GM20431 (cell line): Measurements from ENCODE around the gene STK32C.

Experiments used
- in situ Hi-C: fragments of 300-500 bp; cut with MseI, MboI; formaldehyde crosslinking; loops from one replicate; pipeline ENCODE4 v1.15.0; 2020; ENCODE audit warnings: low sequenced_read_pairs; ENCODE audit not compliant: unreplicated experiment

STK32C gene

DNA sequence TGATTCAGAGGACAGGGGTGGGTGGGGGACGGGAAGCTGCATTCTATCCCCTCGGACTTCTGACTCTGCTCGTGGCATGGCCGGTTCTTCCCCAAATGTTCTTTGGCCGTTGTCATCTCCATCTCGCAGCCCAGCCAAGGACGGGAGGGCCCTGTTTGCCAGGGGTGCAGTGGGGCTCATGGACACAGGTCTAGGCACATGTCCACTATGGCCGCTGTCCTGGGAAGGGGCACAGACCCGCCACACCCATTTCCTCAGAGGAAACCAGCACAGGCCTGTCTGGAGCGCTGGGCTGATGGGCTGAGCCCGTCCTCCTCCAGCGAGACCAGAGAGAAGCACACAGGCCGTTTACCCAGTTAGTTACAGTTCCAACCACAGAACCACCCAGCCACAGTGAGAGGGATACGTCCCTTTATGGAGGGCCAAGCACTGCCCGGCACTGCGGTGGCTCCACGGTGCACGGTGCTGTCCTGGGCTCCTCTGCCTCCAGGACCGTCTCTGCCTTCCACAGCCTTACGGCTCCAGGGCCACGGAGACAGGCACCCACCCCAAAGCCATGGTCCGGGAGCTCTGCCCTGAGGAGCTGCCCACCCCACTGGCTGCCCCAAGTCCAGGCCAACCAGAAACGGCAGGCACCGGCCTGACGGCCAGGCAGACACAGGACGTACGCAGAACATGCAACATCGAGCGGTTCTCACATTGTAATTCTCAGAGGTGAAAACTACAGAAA is 100.8 kb downstream of the STK32C start:
- in situ Hi-C loops: loop anchor here (25.0 kb wide), 1 partner anchor 455 kb away; no protein-coding TSS in a partner anchor

DNA sequence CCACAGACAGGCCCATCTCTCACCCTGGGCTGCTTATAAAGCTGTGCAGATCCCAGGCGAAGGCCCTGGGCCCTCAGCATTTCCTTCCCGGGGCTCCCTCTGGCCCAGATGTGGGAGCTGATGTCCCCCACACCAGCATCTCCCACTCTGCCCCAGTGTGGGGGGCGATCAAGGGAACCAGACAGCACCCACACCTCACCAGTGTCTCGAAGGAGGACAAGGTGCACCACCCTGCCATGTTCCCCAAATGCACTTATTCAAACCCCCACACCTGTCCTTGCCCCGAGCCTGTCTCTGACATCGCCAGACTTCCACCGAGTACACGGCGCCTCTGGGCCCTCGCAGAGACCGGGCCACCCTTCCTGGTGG is 101.4 kb downstream of the STK32C start:
- in situ Hi-C loops: loop anchor here (25.0 kb wide), 1 partner anchor 456 kb away; no protein-coding TSS in a partner anchor

DNA sequence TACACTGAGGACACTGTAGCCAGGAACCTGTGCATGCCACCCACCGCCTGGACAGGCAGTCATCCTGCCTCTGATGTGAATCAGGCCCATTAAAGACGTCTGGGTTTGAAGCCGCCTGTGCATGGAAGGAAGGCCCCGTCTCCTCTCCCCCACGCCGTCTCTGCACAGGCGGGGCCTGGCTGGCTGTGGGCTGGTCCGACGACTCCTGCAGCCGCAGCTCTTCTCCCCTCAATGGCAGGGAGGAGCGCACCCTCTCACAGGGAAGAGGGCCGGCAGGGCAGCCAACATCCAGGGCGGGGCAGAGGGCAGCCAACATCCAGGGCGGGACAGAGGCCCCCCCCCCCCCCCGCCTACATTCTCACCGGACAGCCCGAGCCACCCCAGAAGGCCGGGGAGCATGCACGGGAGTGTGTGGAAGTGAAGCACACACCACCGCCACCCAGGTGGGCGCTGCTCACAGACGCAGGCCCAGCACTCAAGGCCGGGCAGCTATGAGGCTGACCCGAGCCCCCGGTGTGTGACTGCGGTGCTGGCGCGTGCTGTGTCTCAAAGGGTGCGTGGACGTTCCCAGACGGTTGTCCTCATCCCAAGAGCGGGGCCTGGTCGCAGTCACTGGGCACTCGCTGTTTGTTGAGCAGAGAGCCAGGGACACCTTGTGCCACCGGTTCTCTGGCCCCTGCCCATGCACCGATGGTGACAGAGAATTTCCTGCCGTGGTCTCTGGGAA is 101.9 kb downstream of the STK32C start:
- in situ Hi-C loops: loop anchor here (25.0 kb wide), 1 partner anchor 456 kb away; no protein-coding TSS in a partner anchor

DNA sequence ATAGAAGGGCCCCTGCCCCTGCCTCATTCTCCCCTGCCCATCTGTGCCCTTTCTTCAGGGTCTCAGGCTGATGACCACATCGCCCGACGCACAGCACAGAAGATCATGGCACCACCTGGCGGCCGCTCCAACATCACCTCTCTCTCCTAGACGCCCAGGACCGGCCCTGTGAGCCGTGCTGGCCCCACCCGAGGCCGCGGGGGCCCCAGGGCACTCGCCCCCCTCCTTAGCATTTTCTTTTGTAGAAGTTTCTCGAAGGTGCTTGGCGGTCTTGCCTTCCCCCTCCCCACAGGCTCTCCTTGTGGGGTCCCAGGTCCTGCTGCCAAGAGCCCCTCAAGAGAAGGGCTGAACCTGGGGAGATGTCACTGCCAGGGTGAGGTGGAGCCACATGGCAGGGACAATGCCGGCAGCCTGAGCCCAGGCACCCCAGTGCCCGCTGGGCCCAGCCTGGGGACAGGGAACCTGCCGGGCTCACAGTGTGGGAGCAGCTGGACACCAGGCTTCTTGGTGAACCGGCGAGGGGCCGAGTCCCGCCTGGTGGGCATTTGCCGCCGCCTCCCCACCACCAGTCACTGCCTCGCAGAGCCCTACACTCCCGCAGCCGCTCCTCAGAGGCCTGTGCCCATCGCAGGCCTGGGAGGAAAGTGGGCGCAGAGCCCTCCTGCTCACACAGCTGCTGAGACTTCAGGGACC is 102.8 kb downstream of the STK32C start:
- in situ Hi-C loops: loop anchor here (25.0 kb wide), 1 partner anchor 457 kb away; no protein-coding TSS in a partner anchor

DNA sequence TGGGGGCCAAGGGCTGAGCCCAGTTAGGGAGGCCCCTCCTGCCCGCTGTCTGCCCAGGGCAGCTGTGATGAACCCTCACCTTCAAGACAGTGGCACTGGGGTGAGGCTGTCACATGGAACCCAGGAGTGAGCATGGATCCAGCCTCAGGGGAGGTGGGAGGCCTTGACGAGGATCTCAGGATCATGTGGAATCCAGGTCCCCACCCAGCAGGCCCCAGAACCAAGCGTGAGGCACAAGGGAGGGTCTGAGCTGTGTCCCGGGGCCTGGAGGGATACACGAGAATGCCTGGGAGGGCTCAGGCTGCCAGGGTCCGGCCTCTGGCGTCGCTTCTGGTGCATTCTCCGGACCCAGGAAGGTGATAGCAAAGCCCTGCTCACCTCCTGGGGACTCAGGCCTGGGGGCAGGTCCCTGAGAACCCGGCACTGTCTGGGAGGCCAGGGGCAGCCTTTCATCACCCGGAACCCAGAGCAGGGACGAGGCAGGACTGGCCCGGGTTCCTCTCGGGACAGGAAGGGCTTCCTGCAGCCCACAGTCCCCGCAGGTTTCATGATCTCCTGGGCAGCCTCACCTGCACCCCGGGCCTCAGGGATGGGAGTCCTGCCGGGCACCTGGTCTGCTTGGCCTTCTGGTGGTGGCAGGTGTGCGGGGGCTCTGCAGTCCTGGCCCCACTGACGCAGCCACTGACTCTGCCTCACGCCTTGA is 103.5 kb downstream of the STK32C start:
- in situ Hi-C loops: loop anchor here (25.0 kb wide), 1 partner anchor 458 kb away; no protein-coding TSS in a partner anchor

DNA sequence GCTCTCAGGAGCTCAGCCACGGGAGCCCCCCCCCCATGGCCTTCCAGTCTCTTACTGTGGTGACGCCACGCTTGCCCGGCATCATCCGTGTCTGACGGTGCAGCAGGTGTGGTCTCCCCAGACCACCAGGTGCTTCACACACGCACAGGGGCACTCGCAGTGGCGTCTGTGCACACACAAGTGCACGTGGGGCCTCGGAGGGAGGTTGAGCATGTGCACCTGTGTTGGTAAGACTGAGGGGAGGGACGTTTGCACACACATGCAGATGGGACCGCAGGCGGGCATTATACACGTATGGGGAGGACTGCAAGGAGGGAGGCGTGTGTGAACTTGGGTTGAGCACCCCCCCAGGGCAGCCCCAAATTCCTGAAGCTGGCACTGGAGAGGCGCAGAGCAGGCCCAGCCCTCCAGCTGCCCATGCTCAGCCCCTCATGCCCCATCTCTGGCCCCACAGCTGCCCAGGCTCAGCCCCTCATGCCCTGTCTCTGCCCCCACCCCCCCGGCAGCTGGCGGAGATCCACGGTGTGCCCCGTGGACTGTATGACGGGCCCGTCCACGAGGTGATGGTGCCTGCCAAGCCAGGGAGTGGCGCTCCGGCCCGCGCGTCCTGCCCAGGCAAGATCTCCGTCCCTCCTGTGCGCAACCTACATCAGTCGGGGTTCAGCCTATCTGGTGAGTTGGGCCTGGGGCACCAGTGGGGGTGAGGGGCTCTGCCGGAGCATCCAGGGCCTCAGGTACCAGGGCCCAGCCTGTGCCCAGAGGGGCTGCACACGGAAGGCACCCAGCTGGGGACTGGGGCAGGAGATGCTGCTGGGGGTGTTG is 104.3 kb downstream of the STK32C start:
- in situ Hi-C loops: loop anchor here (25.0 kb wide), 1 partner anchor 459 kb away; no protein-coding TSS in a partner anchor

DNA sequence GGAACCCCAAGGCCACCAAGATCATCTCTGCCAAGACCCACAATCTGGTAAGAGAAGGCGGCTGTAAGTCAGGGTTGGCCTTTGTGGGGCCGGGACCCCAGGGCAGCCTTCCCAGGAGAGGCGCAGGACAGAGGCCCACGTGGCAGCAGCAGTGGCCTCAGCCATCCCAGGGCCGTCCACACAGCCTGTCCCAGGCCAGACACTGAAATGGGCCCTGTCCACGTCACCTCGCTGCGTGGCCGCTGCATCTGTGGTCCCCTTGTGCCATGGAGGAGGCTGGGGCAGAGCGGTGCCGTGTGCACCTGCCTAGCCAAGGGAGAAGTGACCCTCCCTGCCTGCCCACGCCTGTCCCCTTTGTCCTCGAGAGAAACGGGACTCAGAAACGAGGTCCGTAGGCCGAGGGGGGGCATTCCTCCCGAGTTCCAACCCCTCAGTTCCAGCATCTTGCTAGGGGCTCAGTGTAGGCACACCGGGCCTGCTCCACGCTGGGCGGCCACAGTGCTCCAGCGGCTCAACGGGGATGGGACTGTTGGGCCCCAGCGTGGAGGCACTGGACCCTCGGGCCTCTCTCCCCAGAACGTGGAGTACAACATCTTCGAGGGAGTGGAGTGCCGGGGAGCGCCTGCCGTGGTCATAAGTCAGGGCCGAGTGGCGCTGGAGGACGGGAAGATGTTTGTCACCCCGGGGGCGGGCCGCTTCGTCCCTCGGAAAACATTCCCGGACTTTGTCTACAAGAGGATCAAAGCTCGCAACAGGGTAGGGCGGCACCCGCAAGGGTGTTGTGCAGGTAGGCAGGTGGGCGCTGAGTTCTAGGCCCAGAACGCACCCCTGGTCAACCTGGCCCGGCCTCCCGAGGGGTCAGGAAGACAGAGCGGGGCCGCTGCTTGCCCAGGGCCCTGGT is 105.4 kb downstream of the STK32C start:
- in situ Hi-C loops: loop anchor here (25.0 kb wide), 1 partner anchor 460 kb away; no protein-coding TSS in a partner anchor

DNA sequence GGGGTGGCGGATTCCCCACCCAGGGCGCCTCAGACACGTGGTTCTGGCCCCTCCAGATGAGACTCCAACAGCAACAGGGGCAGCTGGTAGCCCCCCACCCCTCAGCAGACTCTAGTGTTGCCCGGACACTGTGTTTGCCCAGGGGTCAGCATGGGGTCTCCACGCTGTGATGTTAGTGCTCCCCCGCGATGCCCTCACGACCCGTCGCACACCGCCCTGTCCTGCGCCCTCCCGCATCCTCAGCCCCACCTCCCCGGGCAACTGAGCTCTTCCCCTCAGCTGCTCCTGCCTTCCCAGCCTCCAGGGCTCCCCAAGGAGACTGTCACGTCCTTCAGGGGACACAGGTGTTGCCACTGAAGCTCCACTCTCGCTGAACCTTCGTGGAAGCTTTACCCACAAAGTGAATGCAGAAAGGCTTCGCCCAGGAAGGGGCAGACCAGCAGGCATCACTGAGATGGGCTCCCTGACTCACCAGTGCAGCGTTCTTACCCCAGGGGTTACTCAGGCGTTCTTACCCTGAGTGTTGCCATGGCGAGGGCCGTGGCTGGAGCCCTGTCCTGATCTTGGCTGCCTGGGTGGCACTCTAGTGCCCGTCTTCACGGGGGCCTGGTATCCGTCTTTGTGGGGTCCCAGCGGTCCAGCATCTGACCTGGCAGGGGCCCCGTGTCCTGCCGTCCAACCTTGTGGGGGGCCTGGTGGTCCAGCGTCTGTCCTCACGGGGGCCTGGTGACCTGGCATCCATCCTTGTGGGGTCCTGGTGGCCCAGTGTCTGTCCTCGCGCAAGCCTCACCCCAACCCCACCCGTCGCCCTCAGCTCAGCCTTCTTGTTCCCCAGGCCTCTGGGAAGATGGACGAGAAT is 106.4 kb downstream of the STK32C start:
- in situ Hi-C loops: loop anchor here (25.0 kb wide), 1 partner anchor 461 kb away; no protein-coding TSS in a partner anchor

DNA sequence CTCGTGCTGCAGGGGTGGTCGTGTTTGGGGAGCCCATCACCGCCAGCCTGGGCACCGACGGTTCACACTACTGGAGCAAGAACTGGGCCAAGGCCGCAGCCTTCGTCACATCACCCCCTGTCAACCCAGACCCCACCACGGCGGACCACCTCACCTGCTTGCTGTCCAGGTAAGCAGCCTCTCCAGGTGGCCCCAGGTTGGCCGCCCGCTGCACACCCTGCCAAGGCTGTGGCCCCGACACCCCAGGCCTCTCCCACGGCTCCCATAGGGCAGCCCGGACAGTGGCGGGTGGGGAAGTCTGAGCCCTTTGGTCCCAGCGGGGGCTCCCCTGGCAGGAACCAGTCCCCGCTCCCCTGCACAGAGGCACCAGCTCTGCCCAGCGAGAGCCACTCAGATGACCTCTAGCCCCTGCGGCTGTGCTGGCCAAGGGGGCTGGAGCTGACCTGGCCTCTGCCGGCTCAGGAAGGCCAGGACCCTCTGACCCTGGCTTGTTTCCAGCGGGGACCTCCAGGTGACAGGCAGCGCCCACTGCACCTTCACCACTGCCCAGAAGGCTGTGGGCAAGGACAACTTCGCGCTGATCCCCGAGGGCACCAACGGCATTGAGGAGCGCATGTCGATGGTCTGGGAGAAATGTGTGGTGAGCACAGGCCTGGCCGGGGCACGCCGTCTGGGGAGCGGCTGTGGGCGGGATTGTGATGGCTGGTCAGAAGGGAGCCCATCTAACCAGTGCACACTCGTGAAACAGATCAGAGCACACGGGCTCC is 107.2 kb downstream of the STK32C start:
- in situ Hi-C loops: loop anchor here (25.0 kb wide), 1 partner anchor 462 kb away; no protein-coding TSS in a partner anchor

DNA sequence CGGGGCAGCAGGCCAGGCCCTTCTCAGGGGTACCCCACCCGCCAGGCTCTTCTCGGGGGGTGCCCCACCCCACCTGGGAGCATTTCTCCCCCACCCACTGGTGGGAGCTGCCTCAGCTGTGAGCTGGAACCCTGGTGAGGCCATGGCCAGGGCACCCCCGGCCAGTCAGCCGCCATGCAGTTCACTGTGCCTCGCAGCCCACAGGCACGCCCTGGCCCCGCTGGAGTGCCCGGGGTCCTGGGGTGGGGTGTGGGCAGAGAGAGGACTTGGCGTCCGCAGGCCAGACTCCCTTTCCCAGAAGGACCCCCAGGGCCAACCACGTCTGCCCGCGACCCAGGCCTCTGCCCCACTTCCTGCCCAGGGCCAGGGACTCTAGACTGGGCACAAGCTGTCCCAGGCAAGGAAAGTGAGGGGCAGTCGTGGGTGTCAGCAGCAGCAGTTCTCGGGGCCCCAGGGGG is 107.9 kb downstream of the STK32C start:
- in situ Hi-C loops: loop anchor here (25.0 kb wide), 1 partner anchor 462 kb away; no protein-coding TSS in a partner anchor

DNA sequence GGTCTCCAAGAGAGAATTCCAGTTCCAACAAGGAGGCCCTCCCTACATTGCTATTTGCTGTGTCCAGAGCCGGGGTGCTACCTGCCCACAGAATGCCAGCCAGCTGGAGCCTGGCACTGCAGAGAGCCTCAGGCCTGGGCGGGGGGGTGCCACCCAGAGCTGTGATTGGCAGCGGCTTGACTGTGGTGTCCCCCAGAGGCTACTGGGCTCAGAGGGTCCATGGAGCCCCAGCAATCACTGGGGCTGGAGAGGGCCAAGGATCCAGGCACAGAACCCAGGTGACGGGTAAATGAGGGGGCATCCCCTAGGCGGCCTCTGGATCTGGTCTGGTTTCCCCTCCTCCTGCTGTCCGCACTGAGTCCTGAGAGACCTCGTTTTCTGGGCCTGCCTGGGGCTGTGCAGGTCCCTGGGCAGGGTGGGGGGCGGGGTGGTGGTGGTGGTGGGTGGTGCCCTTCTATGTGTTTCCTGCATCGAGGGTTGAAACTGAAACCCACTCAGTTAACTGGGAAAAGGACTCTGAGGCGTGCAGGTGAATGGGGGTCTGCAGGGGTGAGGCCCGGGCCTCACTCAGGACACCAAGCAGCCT is 108.4 kb downstream of the STK32C start:
- in situ Hi-C loops: no loop called here

DNA sequence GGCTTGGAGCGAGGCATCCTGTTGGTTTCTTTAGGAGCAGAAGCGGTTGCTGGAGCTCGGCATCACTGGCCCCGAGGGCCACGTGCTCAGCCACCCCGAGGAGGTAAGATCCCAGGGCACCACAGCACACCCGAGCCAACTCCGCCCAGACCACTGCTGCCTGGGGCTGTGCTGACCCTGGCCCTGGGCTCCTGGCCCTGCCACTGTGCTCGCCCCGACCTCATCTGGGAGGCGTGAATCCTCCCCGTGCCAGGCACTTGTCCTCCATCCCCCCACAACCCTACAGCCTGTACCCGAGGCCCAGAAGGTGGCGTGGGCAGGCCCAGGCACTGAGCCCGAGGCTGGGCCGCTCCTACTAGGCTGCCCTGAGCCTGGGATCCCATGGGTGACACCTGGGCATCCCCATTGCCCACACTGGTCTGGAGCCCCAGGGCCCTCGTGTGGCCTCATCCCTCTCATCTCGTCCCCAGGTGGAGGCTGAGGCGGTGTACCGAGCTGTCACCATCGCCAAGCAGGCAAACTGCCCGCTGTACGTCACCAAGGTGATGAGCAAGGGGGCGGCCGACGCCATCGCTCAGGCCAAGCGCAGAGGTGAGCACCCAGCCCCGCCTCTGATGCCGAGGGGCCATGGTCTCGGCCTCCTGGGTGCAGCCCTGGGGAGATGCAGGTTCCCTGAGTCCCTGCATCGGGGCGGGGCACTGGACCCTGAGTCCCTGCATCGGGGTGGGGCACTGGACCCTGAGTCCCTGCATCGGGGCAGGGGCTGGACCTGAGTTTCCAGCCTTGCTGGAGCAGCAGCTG is 109.2 kb downstream of the STK32C start:
- in situ Hi-C loops: no loop called here

DNA sequence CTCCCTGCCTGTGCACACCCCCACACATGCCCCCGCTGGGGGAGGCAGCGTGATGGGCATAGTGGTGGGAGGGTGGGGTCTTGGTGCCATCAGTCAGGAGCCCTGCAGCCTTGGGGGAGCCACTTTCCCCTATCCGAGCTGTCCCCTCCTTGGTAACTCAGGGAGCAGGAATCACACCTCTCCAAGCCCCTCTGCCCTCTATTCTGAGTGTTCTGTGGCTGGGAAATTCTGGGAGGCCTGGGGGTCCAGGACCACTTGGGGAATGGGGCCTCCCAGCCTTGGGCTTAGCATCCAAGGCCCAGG is 109.7 kb downstream of the STK32C start:
- in situ Hi-C loops: no loop called here

DNA sequence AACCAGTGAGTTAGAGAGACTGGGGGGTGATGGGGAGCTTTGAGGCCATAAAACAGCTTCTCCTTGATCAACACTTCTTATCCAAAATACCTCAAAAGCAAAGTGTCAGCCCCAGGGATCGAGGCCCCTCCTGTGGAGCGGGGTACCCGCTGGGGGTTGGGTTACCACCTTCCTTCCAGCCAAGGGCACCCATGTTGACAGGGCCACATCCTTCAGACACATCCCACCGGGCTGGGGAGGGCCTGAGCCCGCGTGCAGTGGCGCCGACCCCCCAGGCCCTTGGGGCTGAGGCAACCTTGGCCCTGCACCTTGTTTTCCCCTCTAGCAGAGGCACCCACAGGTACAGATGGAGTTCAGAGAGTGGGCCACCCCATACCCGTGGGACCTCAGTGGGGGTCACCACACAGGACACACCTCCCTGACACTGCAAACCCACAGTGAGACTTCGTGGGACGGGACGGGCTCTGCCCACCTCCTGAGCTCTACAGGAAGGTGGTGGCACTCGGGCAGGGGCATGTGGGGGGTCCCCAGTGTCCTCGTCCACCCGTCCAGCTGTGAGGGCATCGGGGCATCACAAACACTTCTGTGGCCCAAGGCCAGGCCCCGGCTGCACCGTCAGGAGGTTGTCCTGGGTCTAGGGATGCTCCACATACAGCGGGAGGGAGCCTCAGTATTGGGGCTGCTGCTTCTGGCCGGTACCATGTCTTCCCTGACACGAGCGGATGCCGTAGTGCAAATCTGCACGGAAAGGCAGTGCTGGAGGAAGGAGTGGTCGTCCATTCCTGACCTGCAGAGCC is 110.3 kb downstream of the STK32C start:
- in situ Hi-C loops: no loop called here
